ENCODE results near the gene EFNA1. TPM values are rescaled to one million over a fixed set of nuclear protein-coding genes. Genes with fewer than 3 reads are reported as not detected.
A peak's percentile ranks its signal among the peaks of the same experiment; 100 is the strongest.
"Not testable (repeated sequence)": the region's sequence is repeated elsewhere in the genome, so short reads cannot be mapped to it uniquely, and the experiment has no call there.

Gene EFNA1
- total RNA-seq, 1 donor from 2014 or later, result not detected

DNA sequence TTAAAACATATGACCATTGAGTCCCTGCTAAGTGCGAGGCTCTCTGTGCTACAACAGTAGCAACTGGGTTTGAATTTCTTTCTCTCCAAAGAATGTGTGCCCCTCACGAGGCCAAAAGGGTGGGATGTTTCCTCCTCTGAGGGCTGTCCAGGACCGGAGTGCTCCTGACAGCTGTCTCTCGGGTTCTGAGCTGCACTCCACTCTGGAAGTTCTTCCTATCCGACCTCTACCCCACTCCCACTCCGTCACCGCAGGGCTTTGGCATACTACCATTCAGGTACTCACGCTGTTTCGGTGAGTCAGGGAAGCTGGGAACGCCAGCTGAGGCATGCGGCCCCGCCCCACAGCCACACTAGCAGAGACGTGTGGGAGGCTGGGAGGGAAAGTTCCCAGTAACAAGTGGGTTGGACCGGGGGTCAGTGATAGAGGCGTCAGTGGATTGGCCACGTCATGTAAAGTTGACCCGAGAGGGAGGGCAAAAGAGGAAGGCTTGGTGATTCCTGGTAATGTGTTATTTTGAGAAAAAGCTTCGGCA is 7.3 kb downstream of the EFNA1 start:
- DNase-seq, result peak; percentile 81
- Mint-ChIP-seq H3K27me3 (peaks cover 9% of the 10 kb centered on the region), H3K4me3 (peak overlapping the region; percentile 98), H3K27ac (peak overlapping the region; percentile 98), H3K36me3 (ENCODE audit: low read depth) (peaks cover 28% of the 10 kb centered on the region), H3K9me3 (no peaks in the 10 kb centered on the region), H3K4me1 (peaks cover 41% of the 10 kb centered on the region)
- intact Hi-C loops (cut with micrococcal nuclease), result loop anchor here (1.0 to 5.0 kb wide), 4 partner anchors 8 to 153 kb away; partner anchors contain the start of genes EFNA1, FLAD1 and ZBTB7B

DNA sequence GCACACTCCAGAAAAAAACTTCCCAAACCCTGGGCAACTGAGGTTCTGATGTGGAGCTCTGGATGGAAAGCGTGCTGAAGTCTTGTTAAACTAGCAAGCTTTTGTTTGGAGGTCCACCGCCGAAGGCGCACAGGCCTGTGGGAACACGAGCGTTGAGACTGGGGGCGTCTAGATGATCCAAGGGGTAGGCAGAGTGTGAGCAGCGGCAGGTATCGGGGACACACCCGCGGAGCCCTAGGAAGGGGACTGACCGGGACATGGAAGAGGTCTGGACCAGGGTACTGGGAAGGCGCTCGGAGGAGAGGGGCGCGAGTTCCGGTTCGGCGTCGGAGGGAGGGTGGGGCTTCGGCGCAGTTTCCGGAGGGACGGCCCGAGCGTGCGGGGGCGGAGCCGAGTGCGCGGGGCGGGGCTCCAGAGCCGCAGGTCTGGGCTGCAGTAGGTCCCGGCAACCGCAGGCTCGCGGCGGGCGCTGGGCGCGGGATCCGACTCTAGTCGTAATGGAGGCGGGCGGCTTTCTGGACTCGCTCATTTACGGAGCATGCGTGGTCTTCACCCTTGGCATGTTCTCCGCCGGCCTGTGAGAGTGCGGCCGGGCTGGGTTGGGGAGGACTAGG is 7.8 kb downstream of the EFNA1 start, which contains the start of gene SLC50A1:
Gene SLC50A1 (plus strand): TSS at position 438 of the 614 bp plus-strand sequence. CDS start 60 bp downstream, at position 498.
- Mint-ChIP-seq H3K27me3 (peaks cover 7% of the 10 kb centered on the region), H3K9me3 (no peaks in the 10 kb centered on the region), H3K27ac (peak within 1 kb of the TSS; percentile 98), H3K4me1 (peaks cover 44% of the 10 kb centered on the region), H3K4me3 (peak within 1 kb of the TSS; percentile 98), H3K36me3 (ENCODE audit: low read depth) (peaks cover 30% of the 10 kb centered on the region)
- intact Hi-C loops (cut with micrococcal nuclease), result loop anchor here (1.0 to 5.0 kb wide), 4 partner anchors 8 to 153 kb away; partner anchors contain the start of genes EFNA1, FLAD1 and ZBTB7B
- DNase-seq, result peak; percentile 98

DNA sequence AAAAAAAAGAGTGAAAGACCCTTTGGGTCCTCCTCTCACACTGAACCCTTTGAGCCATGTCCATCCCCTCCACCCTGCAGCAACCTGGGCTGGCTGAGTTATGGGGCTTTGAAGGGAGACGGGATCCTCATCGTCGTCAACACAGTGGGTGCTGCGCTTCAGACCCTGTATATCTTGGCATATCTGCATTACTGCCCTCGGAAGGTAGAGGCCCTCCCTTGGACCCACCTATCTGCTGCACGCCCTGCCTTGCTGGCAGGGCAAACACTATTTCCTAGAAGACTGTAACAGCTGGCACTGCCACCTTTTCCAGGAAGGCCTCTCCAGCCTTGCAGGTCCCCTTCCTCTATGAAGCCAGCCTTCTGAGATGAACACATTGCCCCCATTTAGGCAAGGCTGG is 9.1 kb downstream of the EFNA1 start:
- Mint-ChIP-seq H3K36me3 (ENCODE audit: low read depth) (peaks cover 30% of the 10 kb centered on the region), H3K27ac (peak overlapping the region; percentile 98), H3K4me1 (peaks cover 45% of the 10 kb centered on the region), H3K9me3 (no peaks in the 10 kb centered on the region), H3K27me3 (peaks cover 5% of the 10 kb centered on the region), H3K4me3 (peak overlapping the region; percentile 98)
- intact Hi-C loops (cut with micrococcal nuclease), result loop anchor here (5.0 kb wide), 2 partner anchors 134 to 154 kb away; partner anchors contain the start of genes FLAD1 and ZBTB7B
- peak; percentile 73 for DNase-seq

DNA sequence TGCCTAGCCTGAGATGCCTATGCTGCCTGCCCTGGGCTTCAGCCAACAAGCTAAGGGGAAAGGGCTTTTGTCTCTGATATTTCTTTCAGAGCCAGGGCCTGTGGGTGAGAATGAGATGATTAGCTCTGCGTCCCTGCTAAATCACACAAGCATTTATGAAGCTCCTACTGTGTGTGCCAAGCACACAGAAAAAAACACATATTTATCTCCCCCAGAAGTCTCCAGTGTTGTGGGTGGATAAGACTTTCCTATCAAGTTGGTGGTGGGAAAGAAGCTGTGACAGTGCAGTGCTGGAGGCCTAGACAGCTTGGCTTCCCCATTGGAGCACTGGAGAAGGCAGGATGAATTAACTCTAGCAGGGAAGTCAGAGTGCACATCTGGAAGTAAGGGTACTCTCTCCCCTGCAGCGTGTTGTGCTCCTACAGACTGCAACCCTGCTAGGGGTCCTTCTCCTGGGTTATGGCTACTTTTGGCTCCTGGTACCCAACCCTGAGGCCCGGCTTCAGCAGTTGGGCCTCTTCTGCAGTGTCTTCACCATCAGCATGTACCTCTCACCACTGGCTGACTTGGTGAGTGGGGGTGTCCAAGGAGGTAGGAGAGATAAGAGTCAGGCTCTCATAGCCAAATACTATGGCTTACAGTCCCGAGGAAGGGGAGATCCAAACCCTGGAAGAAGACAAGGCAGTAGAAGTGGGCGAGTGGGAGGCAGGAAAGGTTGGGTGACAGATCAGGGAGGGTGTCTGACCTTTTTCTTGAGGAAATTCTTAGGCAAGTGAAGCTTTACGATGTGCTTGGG is 9.7 kb downstream of the EFNA1 start:
- intact Hi-C loops (cut with micrococcal nuclease), result loop anchor here (5.0 kb wide), 2 partner anchors 135 to 155 kb away; partner anchors contain the start of genes FLAD1 and ZBTB7B
- Mint-ChIP-seq H3K27me3 (peaks cover 5% of the 10 kb centered on the region), H3K27ac (peak overlapping the region; percentile 98), H3K36me3 (ENCODE audit: low read depth) (peaks cover 30% of the 10 kb centered on the region), H3K4me1 (peaks cover 43% of the 10 kb centered on the region), H3K9me3 (no peaks in the 10 kb centered on the region), H3K4me3 (peak overlapping the region; percentile 98)
- no peak for DNase-seq

DNA sequence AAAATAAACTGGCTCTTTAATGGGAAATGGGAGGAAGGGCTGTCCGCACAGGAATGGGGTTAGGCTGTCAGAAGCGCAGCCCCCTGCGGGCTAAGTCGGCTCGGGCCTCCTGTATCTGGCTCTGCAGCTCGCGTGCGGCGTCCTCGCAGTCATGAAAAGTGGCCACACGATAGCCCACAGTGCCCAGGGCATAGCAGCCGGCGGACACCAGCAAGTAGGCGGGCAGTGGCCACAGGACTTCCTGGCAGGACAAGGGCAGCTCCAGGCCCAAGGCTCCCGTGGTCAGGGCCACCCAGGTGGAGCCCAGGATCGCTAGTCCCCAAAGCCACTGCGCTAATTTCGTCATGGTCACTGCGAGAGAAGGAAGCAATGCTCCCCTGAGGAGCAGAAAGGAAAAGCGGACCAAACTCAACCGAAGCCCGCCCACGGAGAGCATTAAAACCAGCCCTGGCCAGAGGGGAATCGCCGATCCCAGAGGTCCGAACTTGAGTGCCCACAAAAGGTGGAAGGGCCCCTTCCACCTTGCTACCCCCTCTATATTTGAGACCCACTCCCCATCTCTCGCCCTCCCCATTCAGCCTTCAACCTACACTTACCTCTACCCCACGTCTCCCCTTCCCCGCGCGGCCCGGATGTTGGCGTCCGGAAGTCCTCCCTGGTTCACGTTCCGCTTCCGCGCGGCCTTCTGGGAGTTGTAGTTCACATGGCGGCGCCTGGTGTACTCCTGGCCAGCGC is 12.4 kb downstream of the EFNA1 start, which contains the start of gene DPM3:
Gene DPM3 (minus strand): TSS at position 637 of the 735 bp plus-strand sequence. CDS start 291 bp downstream, at position 346.
- intact Hi-C loops (cut with micrococcal nuclease), result loop anchor here (2.0 to 5.0 kb wide), 3 partner anchors 33 to 158 kb away; partner anchors contain the start of genes FLAD1, KRTCAP2, TRIM46 and ZBTB7B
- Mint-ChIP-seq H3K4me3 (peak within 1 kb of the TSS; percentile 98), H3K9me3 (no peaks in the 10 kb centered on the region), H3K27ac (peak within 1 kb of the TSS; percentile 92), H3K27me3 (peaks cover 8% of the 10 kb centered on the region), H3K4me1 (peaks cover 34% of the 10 kb centered on the region), H3K36me3 (ENCODE audit: low read depth) (peaks cover 29% of the 10 kb centered on the region)
- DNase-seq, result peak; percentile 97

DNA sequence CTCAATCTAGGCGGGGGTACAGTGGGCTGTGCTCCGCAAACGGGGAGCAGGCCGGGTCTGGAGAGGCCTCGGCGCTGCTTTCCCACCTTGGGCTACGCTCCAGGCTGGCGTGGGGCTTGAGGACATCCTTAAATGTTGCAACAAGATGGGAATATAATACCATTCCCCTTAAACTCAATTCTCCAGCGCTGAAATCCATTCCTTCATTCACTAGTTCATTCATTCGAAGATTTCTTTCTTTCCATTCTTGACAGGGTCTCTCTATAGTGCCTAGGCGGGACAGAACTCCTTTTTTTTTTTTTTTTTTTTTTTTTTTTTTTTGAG is 12.9 kb downstream of the EFNA1 start:
- intact Hi-C loops (cut with micrococcal nuclease), result loop anchor here (2.0 kb wide), 1 partner anchor 32 kb away; the partner anchor contains the start of genes KRTCAP2 and TRIM46

DNA sequence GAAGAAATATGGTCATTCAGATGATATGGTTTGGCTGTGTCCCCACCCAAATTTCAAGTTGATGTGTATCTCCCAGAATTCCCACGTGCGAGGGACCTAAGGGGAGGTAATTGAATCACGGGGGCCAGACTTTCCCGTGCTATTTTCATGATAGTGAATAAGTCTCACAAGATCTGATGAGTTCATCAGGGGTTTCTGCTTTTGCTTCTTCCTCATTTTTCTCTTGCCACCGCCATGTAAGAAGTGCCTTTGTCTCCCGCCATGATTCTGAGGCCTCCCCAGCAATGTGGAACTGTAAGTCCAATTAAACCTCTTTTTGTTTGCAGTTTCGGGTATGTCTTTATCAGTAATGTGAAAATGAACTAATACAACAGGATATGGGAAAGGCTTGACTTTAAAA is 14.1 kb downstream of the EFNA1 start:
- DNase-seq, result no peak
- intact Hi-C loops (cut with micrococcal nuclease), result loop anchor here (2.0 kb wide), 1 partner anchor 31 kb away; the partner anchor contains the start of genes KRTCAP2 and TRIM46
- Mint-ChIP-seq H3K4me1 (peaks cover 25% of the 10 kb centered on the region), H3K4me3 (no peak overlapping the region), H3K9me3 (no peaks in the 10 kb centered on the region), H3K27ac (no peak overlapping the region), H3K36me3 (ENCODE audit: low read depth) (peaks cover 23% of the 10 kb centered on the region), H3K27me3 (peaks cover 13% of the 10 kb centered on the region)

More for the DNA sequence above, 12.9 kb downstream of the EFNA1 start:
- peak overlapping the region; percentile 92 for H3K27ac Mint-ChIP-seq
- H3K36me3 Mint-ChIP-seq (ENCODE audit: low read depth), result peaks cover 25% of the 10 kb centered on the region
- H3K9me3 Mint-ChIP-seq, result no peaks in the 10 kb centered on the region
- peaks cover 8% of the 10 kb centered on the region for H3K27me3 Mint-ChIP-seq
- DNase-seq, result no peak
- H3K4me3 Mint-ChIP-seq, result peak overlapping the region; percentile 98
- H3K4me1 Mint-ChIP-seq, result peaks cover 29% of the 10 kb centered on the region

DNA sequence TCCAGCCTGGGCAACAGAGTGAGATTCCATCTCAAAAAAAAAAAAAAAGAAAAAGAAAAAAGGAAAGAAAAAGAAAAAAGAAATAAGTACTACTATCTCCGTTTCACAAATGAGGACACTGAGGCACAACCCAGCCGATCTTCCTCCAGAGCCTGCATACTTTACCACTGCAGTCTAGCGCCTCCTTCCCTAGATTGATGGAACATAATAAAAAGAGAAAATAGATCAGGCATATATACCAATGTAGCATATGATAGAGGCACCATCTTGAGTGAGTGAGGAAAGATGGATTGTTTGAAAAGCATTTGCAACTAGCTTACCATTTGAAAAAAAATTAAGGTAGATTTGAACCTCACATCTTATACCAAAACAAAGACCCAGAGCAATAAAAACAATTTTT is 17.8 kb downstream of the EFNA1 start:
- H3K27me3 Mint-ChIP-seq, result peaks cover 29% of the 10 kb centered on the region
- intact Hi-C loops (cut with micrococcal nuclease), result no loop called here
- peaks cover 4% of the 10 kb centered on the region for H3K4me1 Mint-ChIP-seq
- H3K9me3 Mint-ChIP-seq, result no peaks in the 10 kb centered on the region
- H3K36me3 Mint-ChIP-seq (ENCODE audit: low read depth), result no peaks in the 10 kb centered on the region
- DNase-seq, result no peak
- H3K27ac Mint-ChIP-seq, result no peak overlapping the region
- H3K4me3 Mint-ChIP-seq, result no peak overlapping the region

DNA sequence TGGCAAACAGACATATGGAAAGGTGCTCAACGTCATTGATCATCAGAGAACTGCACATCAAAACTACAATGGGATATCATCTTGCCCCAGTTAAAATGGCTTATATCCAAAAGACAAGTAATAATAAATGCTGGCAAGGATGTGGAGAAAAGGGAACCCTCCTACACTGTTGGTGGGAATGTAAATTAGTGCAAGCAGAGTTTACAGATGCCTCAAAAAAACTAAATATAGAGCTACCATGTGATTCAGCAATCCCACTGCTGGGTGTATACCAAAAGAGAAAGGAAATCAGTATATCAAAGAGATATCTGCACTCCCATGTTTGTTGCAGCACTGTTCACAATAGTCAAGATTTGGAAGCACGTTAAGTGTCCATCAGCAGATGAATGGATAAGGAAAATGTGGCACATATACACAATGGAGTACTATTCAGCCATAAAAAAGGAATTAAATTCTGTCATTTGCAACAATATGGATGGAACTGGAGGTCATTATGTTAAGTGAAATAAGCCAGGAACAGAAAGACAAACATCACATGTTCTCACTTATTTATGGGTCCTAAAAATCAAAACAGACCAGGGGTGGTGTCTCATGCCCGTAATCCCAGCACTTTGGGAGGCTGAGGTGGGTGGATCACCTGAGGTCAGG is 28.4 kb downstream of the EFNA1 start:
- H3K4me3 Mint-ChIP-seq; H3K36me3 Mint-ChIP-seq (ENCODE audit: low read depth); H3K27ac Mint-ChIP-seq; intact Hi-C loops (cut with micrococcal nuclease); DNase-seq; H3K4me1 Mint-ChIP-seq; H3K9me3 Mint-ChIP-seq: not testable (repeated sequence)
- H3K27me3 Mint-ChIP-seq, result peaks cover 32% of the 10 kb centered on the region

DNA sequence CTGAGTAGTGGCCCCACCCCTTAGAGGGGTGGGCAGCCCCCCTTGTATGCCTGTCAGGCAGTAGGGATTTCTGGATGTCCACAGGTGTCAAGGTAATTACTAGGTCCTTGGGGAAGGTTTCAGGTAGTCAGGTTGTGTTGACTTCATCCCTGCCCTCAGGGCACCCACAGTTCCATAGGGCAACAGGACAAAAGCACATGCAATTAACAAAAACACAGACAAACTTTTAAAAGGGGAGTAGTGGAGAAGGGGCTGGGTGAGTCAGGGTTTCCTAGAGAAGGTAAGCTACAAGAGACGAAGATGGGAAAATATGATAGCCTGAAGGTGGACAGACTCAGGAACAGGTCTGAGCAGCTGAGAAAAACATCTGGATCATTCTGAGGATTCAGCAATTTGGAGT is 31.3 kb downstream of the EFNA1 start:
- no peak for DNase-seq
- intact Hi-C loops (cut with micrococcal nuclease), result no loop called here
- no peaks in the 10 kb centered on the region for H3K36me3 Mint-ChIP-seq (ENCODE audit: low read depth)
- no peak overlapping the region for H3K4me3 Mint-ChIP-seq
- no peaks in the 10 kb centered on the region for H3K4me1 Mint-ChIP-seq
- no peaks in the 10 kb centered on the region for H3K9me3 Mint-ChIP-seq
- H3K27ac Mint-ChIP-seq, result no peak overlapping the region
- peaks cover 25% of the 10 kb centered on the region for H3K27me3 Mint-ChIP-seq

DNA sequence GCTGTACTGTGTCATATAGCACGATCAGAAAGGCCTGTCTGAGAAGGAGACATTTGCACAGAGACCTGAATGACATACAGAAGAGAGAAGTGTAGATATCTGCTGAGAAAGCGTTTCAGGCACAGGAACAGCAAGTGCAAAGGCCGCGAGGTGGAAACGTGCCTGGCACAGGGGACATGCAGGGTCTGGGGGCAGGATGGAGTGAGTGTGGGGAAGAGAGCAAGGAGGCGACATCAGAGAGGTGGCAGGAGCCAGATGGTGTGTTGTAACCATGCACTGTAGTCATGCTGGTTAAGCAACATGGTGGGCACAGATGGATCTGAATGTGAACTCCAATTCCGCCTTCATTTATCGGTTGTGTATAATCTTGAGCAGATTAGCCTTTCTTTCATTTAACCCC is 32.5 kb downstream of the EFNA1 start:
- Mint-ChIP-seq H3K27me3 (peaks cover 17% of the 10 kb centered on the region), H3K4me3 (no peak overlapping the region), H3K36me3 (ENCODE audit: low read depth) (no peaks in the 10 kb centered on the region), H3K4me1 (no peaks in the 10 kb centered on the region), H3K27ac (peak overlapping the region; percentile 4), H3K9me3 (no peaks in the 10 kb centered on the region)
- DNase-seq, result no peak
- intact Hi-C loops (cut with micrococcal nuclease), result no loop called here

DNA sequence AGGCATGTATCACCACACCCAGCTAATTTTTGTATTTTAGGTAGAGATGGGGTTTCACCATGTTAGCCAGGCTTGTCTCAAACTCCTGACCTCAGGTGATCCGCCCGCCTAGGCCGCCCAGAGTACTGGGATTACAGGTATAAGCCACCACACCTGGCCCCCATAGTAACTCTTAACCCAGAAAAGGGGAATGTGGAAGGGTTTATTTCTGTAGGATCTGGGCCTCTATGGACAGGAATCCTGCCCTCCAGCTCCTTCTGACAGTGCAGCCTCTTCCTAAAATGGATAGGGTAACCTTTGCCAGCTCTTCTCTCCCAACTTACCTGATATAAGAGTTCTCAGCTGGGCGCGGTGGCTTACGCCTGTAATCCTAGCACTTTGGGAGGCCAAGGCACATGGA is 35.0 kb downstream of the EFNA1 start:
- intact Hi-C loops (cut with micrococcal nuclease); DNase-seq; H3K27ac Mint-ChIP-seq; H3K27me3 Mint-ChIP-seq; H3K36me3 Mint-ChIP-seq (ENCODE audit: low read depth); H3K9me3 Mint-ChIP-seq; H3K4me1 Mint-ChIP-seq; H3K4me3 Mint-ChIP-seq: not testable (repeated sequence)

DNA sequence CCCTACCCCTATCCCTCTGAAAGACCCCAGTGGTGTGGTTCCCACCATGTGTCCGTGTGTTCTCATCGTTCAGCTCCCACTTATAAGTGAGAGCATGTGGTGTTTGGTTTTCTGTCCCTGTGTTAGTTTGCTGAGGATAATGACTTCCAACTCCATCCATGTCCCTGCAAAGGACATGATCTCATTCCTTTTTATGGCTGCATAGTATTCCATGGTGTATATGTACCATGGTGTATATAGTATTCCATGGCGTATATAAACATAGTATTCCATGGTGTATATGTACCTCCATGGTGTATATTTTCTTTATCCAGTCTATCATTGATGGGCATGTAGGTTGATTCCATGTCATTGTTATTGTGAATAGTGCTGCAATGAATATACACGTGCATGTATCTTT is 36.1 kb downstream of the EFNA1 start:
- intact Hi-C loops (cut with micrococcal nuclease); H3K36me3 Mint-ChIP-seq (ENCODE audit: low read depth); H3K4me3 Mint-ChIP-seq; H3K27me3 Mint-ChIP-seq; H3K27ac Mint-ChIP-seq; H3K9me3 Mint-ChIP-seq; DNase-seq: not testable (repeated sequence)
- peaks cover 11% of the 10 kb centered on the region for H3K4me1 Mint-ChIP-seq

All from activated CD4-positive, alpha-beta T cell treated with anti-CD3 and anti-CD28 coated beads, Interleukin-2, amount 10 ng/mL, durations not matched to agents 24 days and 14 days (primary cell).